OCI-LY3 (cell line): ENCODE results near the gene ADAMTS2.

Experiments
- H2AFZ ChIP-seq: fragments of 200-600, 300-600 bp; shearing (Covaris generic); 2 replicates; pipeline ENCODE4 v1.6.0; 2014; ENCODE audit warnings: antibody characterized with exemption, low read depth, low read length
- H3K27ac ChIP-seq: fragments of 200-600, 300-600 bp; sonication (generic); 2 replicates; pipeline ENCODE4 v1.5.1; 2014; ENCODE audit warnings: mild to moderate bottlenecking, low read length, moderate library complexity, mixed read lengths
- H3K27me3 ChIP-seq: fragments of 200-600, 300-600 bp; sonication (generic); 2 replicates; pipeline ENCODE4 v1.6.1; 2014; ENCODE audit warnings: low read depth, low read length, mixed read lengths
- H3K36me3 ChIP-seq: fragments of 200-600, 300-600 bp; sonication (generic); replicated peaks from 2 replicates; pipeline ENCODE3; 2014; ENCODE audit warnings: low read depth, low read length, mixed read lengths
- H3K4me1 ChIP-seq: fragments of 300-600, 200-600 bp; sonication (generic); 2 replicates; pipeline ENCODE4 v1.6.1; 2014; ENCODE audit warnings: low read length, mixed read lengths
- H3K4me2 ChIP-seq: fragments of 200-600, 300-600 bp; sonication (generic); 2 replicates; pipeline ENCODE4 v1.6.1; 2014; ENCODE audit warnings: low read length, mixed read lengths
- H3K4me3 ChIP-seq: fragments of 300-600, 200-600 bp; sonication (generic); 2 replicates; pipeline ENCODE4 v1.5.1; 2014; ENCODE audit warnings: antibody characterized with exemption, mild to moderate bottlenecking, low read length, moderate library complexity
- H3K79me2 ChIP-seq: fragments of 300-600, 200-600 bp; shearing (Covaris generic); 2 replicates; pipeline ENCODE4 v1.6.1; 2014; ENCODE audit warnings: mild to moderate bottlenecking, low read length, mixed read lengths
- H3K9ac ChIP-seq: fragments of 300-600, 200-600 bp; shearing (Covaris generic); 2 replicates; pipeline ENCODE4 v1.6.0; 2014; ENCODE audit warnings: mild to moderate bottlenecking, low read length, moderate library complexity
- H3K9me3 ChIP-seq: fragments of 200-600, 300-600 bp; shearing (Covaris generic); 2 replicates; pipeline ENCODE4 v1.6.1; 2014; ENCODE audit warnings: low read length, mixed read lengths; ENCODE audit not compliant: insufficient read depth
- H4K20me1 ChIP-seq: fragments of 200-600, 300-600 bp; sonication (generic); 2 replicates; pipeline ENCODE4 v1.6.1; 2016; ENCODE audit warnings: low read length, mixed read lengths; ENCODE audit not compliant: insufficient read depth
- EZH2phosphoT487 ChIP-seq: fragments of 200-600 bp; shearing (Covaris generic); IDR thresholded peaks from 2 replicates; pipeline ENCODE4 v1.6.1; 2018; ENCODE audit warnings: antibody characterized with exemption, mixed run types, low read depth
- TF ChIP-seq, protein P1 (sequence below): fragments of 200-600, 300-600 bp; sonication (generic); IDR thresholded peaks from 2 replicates; pipeline ENCODE4 v1.5.1; 2014; ENCODE audit warnings: antibody characterized with exemption, low read length, low read depth

Gene ADAMTS2

DNA sequence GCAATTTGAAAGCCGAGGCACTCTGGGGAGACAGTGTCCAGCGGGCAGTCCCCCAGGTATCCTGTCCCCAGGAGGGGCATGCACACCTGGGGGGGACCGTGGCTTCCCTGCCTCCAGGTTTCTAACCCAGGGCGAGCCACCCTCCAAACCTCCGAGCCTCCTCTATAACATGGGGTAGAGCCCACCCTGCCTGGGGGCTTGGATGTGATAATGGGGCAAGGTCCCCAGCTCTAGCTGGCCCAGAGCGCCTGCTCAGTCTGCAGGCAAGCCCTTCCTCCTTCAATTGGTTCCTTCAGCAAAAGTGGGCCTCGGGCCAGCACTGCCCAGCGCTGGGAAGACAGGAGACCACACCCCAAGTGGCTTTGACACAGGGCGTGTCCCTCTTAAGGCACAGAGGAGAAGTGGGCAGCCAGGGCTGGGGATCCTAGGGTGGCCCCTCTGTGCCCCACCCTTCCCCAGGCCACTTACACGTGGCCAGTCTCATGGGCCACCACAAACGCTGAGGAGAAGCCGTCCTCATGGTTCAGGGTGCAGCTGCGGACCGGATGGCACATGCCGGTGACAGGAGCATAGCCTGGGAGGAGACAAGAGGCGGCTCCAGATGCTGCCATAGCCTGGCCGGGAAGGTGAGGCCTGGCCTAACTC lies 190.8 kb downstream of the ADAMTS2 start:
- no peak overlapping the region for H3K27ac ChIP-seq
- H3K36me3 ChIP-seq: no peaks in the 10 kb centered on the region
- H3K27me3 ChIP-seq: no peaks in the 10 kb centered on the region
- H3K4me3 ChIP-seq: no peak overlapping the region
- H3K9me3 ChIP-seq: peaks cover 2% of the 10 kb centered on the region; the same call in 1 of the 2 replicates
- no peaks in the 10 kb centered on the region for H3K4me1 ChIP-seq
- no peaks in the 10 kb centered on the region for H3K79me2 ChIP-seq
- H3K9ac ChIP-seq: no peak overlapping the region
- TF ChIP-seq, protein P1, sequence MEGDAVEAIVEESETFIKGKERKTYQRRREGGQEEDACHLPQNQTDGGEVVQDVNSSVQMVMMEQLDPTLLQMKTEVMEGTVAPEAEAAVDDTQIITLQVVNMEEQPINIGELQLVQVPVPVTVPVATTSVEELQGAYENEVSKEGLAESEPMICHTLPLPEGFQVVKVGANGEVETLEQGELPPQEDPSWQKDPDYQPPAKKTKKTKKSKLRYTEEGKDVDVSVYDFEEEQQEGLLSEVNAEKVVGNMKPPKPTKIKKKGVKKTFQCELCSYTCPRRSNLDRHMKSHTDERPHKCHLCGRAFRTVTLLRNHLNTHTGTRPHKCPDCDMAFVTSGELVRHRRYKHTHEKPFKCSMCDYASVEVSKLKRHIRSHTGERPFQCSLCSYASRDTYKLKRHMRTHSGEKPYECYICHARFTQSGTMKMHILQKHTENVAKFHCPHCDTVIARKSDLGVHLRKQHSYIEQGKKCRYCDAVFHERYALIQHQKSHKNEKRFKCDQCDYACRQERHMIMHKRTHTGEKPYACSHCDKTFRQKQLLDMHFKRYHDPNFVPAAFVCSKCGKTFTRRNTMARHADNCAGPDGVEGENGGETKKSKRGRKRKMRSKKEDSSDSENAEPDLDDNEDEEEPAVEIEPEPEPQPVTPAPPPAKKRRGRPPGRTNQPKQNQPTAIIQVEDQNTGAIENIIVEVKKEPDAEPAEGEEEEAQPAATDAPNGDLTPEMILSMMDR: no peak
- no peak for TF ChIP-seq EZH2phosphoT487
- no peak overlapping the region for H2AFZ ChIP-seq
- no peaks in the 10 kb centered on the region for H4K20me1 ChIP-seq
- H3K4me2 ChIP-seq: no peak overlapping the region

DNA sequence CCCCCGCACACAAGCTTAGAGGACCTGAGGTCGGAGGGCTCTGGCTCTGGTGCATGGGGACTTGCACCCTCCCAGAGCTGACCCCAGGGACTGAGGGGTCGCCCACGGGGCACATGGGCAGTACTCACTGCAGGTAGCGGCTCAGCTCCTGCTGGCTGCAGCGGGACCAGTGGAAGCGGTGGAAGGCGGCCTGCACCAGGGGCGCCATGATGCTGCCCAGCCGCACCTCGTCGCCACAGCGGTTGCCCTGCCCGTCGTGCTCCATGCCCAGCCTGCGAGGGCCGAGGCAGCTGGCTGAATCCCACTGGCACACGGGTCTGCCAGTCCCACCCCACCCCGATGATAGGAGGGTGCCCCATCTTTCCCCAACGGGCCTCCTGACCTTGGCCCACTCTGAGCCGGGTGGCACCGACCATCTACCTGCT lies 191.3 kb downstream of the ADAMTS2 start:
- no peaks in the 10 kb centered on the region for H3K36me3 ChIP-seq
- no peak overlapping the region for H3K9ac ChIP-seq
- no peak overlapping the region for H3K27ac ChIP-seq
- no peak overlapping the region for H3K4me3 ChIP-seq
- H2AFZ ChIP-seq: no peak overlapping the region
- H3K9me3 ChIP-seq: peaks cover 2% of the 10 kb centered on the region; the same call in 1 of the 2 replicates
- H3K79me2 ChIP-seq: no peaks in the 10 kb centered on the region
- H3K4me1 ChIP-seq: no peaks in the 10 kb centered on the region
- H3K4me2 ChIP-seq: no peak overlapping the region
- no peaks in the 10 kb centered on the region for H4K20me1 ChIP-seq
- no peaks in the 10 kb centered on the region for H3K27me3 ChIP-seq
- TF ChIP-seq, protein P1: no peak
- no peak for TF ChIP-seq EZH2phosphoT487

DNA sequence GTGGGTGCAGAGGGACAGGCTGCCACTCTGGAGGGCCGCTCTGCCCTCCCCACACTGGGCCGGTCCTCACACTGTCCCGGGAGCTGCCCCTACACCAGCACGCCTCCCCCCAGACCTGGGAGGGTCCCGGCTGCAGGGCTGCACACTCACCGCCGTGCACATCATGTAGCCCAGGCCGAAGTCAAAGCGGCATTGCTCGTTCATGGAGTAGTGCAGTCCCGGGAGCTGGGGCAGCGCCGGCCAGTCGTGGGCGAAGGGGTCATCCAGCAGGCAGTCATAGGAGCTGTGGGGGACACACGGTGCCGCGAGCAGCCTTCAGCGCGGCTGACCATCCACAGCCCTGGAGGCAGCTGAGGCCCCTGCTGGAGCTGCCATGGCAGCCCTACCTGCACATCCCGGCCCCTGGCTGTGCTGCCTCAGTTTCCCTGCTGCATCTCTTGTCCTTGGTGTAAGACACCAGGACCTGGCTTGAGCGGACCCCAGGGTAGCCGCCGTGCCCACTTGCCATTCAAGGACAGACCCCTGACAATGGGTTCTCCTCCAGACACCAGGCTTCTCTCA lies 191.8 kb downstream of the ADAMTS2 start:
- Histone ChIP-seq H3K4me1 (no peaks in the 10 kb centered on the region), H2AFZ (no peak overlapping the region), H3K9ac (no peak overlapping the region), H3K4me3 (no peak overlapping the region), H3K9me3 (peaks cover 2% of the 10 kb centered on the region; the same call in 1 of the 2 replicates), H3K4me2 (no peak overlapping the region), H3K27me3 (no peaks in the 10 kb centered on the region), H4K20me1 (no peaks in the 10 kb centered on the region), H3K27ac (no peak overlapping the region), H3K79me2 (no peaks in the 10 kb centered on the region), H3K36me3 (no peaks in the 10 kb centered on the region)
- TF ChIP-seq, protein P1: no peak
- TF ChIP-seq EZH2phosphoT487: no peak

- H3K27ac ChIP-seq: no peak overlapping the region
- H3K4me2 ChIP-seq: no peak overlapping the region
- no peak overlapping the region for H3K9ac ChIP-seq
- H3K27me3 ChIP-seq: no peaks in the 10 kb centered on the region
- no peak overlapping the region for H3K4me3 ChIP-seq
- H3K36me3 ChIP-seq: no peaks in the 10 kb centered on the region
- no peaks in the 10 kb centered on the region for H3K79me2 ChIP-seq
- TF ChIP-seq EZH2phosphoT487: no peak
- TF ChIP-seq, protein P1: no peak
- H3K9me3 ChIP-seq: no peaks in the 10 kb centered on the region
- H4K20me1 ChIP-seq: no peaks in the 10 kb centered on the region
- H3K4me1 ChIP-seq: no peaks in the 10 kb centered on the region
- H2AFZ ChIP-seq: no peak overlapping the region
These were observed 192.3 kb downstream of the ADAMTS2 start for GRCh38 chr5:179152941-179153340.
